Activated CD4-positive, alpha-beta T cell treated with anti-CD3 and anti-CD28 coated beads, Interleukin-2, amount 50 U/mL, for 4 hours (primary cell): Measurements from ENCODE around the gene KIFC3.

ENCODE experiments used
- DNase-seq, 2 experiments: peaks; one replicate each; pipeline ENCODE4 v3.0.0-alpha.2; 2020

KIFC3 gene

DNA sequence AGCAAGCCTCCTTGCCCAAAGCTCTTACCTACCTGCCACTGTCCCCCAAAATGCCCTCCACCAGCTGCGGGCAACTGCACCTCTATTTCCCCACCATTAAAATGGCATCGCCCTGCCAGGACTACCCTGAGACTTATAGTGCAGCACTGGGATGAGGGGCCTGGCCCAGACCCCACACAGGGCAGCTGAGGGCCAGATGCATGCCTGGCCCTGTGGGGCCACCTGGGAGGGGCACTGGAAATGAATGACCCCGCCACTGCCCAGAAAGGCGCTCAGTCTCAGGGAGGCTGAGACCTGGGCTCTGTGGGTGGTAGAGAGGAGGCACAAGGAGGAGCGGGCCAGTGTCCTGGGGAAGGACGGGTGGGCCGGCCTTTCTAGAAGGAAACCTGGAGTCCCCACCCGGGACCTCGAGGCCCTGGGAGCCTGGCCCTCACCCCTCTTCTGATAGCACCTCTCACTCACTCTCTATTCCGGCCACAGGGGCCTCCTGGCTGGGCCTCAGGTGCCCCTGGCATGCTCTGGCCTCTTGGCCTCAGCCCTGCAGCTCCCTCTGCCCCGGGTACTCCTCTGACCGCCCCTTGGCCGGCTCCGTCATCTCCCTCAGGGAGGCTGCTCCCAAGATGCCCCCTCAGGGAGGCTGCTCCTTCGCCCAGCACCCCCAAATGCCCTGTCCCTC lies 39.8 kb downstream of the KIFC3 start:
- no peak for DNase-seq

DNA sequence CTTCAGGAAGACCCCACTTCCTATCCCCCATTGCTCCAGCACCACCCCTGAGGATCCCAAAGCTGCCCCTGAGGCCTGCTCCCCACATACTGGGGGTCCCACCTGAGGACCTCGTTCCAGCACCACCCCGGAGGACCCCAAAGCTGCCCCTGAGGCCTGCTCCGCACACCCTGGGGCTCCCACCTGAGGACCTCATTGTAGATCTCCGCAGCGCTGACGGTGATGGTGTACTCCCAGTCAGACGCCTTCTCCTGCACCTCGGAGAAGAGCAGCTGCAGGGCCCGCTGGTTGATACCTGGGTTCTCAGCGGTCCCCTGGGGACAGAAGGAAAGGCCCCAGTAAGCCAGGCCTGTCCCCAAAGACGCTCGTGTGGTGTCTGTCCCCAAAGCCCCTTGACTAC lies 40.3 kb downstream of the KIFC3 start:
- DNase-seq, result no peak

DNA sequence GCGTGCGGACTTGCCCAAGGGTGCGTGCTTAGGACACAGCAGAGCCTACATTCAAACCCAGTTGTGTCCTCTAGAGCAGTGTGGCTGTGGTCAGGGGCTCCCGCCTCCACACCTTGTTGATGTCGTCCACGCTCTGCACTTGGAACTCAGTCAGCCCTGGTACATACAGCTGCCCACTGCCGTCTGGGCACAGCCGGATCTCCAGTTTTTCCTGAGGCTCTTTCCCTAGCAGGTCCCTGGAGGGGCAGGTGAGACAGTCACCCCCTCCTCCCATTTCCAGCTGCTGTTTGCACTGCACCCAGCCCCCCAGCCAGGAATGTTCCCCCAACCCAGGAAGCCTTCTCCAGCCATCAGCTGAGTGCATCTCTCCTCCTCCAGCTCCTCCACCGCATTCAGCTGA lies 41.0 kb downstream of the KIFC3 start:
- DNase-seq, result no peak

DNA sequence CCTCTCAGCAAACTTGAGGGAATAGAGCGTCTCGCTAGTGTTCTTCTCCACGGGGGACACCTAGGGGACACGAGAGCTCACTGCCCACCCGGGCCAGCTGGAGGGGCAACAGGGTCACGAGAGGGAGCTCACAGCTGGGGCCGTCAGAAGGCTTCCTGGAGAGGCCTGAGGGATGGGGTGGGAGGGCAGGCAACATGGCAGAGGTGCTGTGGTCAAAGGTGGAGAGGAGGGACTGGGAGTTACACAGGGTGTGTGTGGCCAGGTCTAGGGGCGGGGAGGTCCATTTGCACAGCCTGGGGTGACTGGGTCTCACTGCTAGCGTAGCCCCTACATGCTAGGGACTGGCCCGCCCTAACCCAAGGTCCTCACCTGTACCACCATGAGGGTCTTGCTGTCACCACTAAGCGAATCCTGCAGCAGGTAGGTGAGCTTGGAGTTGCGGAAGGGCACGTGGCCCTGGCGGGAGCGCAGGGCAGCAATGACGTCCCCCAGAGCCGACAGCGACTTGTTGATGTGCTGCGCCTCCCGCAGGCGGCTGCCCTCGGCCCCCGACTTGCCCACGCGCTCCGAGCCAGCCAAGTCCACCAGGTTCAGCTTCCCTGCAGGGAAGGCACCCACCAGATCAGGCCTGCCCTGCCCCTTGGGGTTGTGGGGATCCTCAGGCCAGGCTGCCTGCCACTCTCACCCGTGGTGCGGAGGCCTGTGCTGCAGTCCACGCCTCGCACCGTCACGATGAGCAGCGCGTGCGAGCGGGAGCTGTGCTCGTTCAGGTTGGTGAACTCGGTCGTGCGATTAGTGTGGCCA lies 41.7 kb downstream of the KIFC3 start:
- DNase-seq, result no peak

DNA sequence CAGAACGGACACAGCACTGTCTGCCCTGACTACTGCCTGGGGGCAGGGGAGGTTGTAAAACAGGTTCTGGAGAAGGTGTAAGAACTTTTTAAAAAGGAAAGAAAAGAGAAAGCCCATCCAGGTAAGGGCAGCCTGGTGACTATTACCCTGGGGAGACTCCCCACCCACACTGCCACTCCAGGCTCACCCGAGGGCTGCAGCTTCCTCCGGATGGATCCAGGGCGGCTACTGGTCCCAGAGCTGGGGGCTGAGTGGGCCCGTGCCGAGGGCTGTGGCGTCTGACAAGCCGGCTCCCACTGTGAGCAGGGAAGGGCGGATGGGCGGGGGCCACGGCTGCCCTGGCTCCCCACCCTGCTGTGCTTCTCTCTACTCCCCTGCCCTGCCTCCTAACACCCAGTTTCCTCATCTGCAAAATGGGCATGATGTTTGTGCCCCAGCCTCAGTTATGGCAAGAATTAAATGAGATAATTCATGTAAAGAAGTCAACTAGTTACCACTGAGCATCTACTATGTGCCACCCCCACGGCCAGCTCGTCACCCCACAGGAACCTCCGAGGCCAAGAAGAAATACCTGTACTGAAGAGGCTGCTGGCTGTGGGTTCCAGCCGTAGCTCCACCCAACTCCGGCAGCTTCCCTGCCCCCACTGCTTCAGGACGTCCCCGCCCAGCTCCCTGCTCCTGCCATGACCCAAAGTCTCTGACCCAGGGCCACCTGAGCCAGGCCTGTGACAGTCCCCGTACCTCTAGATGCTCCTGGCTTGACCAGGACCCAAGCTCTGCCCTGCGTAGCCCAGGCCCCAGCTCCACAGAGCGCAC lies 42.5 kb downstream of the KIFC3 start:
- DNase-seq, result no peak

DNA sequence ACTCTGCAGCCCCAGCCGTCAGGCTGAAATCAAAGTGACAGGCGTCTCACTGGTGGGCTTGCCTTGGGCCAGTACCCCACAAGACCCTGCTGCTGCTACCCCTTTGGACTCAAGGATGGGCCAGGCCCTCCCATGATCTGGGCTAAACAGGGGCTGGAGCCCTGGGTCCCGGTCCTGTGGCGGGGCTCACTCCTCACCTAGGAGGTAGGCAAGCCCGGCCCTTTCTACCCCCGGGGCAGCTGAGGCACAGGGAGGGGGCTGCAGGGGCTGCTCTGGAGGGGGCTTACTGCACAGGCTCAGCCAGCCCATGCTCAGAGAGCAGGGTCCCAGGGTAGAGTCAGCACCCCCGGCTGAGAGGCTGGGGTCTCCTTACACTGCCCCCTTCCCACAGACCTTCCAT lies 43.2 kb downstream of the KIFC3 start:
- DNase-seq, result no peak

DNA sequence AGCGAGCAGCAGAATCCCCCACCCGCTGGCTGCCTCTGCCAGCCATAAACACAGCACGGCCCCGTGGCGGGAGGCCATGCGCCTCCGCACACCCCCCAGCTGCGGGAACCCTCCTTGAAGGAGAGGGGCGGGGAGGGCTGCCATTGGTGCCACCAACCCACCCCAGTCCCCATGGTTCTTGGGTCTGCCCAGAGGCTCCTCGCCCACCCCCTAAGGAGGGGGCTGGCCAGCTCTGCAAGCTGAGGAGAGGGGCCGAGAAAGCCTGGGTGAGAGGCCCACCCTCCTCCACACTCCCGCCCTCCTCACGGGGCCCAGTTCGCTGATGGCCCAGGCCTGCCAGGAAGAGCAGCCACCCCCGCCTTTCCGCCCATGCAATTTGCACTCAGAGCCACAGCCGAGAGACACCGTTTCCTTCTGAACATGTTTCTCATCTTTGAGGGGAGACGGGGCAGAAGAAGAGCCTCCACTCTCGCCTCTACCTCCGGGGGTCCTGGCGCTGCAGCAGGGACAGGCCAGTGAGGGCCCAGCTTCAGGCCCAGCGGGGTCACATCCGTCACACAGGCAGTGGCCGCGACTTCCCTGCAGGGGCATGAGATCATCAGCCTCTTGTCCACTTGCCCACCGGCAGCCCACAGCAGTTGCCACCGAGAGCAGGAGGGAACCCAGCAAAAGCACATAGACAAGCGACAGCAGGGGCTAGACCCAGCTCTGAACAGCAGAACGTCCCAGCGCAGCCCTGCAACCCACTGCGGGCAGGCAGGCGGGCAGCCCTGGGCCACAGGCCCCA lies 43.8 kb downstream of the KIFC3 start:
- DNase-seq, result no peak

DNA sequence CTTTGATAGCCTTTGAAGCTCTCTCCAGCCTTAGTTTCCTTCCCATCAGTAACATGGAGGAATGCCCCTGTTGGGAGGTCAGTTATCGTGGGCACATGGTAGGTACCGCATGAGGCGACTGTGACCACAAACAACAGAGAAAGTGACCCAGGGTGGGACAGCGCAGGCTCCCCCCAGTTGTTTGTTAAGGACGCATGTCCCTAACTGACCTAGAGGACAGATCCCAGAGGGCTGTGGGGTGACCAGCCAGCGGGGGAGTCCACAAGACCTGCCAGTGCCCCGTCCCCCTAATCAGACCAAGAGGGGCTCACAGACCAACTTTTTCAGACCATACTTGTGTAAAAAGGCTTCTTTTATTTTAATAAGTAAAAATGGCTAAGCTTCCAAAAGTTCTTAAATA lies 44.4 kb downstream of the KIFC3 start:
- DNase-seq, result no peak

DNA sequence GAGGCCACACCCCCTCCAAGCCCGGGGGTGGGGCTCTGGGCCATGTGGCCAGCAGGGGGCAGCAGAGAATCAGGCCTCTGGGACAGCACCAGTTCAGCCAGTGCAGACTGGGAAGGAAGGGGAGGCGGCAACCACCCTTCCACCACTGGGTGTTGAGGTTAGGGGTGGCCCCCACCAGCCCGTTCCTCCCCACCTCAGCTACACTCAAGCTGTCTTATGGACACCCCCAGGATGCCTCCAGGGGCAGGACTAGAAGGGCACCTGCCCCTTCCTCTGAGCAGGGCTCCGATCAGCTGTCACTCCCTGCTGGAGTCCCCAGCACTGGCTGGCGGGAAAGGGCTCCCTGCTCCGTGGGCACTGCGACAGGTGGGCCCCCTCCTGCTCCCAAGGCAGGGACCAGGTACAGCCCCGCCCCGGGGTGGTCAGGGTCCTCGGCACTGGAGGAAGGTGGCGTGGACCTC lies 44.9 kb downstream of the KIFC3 start:
- DNase-seq, result peak; percentile 83 to 87

DNA sequence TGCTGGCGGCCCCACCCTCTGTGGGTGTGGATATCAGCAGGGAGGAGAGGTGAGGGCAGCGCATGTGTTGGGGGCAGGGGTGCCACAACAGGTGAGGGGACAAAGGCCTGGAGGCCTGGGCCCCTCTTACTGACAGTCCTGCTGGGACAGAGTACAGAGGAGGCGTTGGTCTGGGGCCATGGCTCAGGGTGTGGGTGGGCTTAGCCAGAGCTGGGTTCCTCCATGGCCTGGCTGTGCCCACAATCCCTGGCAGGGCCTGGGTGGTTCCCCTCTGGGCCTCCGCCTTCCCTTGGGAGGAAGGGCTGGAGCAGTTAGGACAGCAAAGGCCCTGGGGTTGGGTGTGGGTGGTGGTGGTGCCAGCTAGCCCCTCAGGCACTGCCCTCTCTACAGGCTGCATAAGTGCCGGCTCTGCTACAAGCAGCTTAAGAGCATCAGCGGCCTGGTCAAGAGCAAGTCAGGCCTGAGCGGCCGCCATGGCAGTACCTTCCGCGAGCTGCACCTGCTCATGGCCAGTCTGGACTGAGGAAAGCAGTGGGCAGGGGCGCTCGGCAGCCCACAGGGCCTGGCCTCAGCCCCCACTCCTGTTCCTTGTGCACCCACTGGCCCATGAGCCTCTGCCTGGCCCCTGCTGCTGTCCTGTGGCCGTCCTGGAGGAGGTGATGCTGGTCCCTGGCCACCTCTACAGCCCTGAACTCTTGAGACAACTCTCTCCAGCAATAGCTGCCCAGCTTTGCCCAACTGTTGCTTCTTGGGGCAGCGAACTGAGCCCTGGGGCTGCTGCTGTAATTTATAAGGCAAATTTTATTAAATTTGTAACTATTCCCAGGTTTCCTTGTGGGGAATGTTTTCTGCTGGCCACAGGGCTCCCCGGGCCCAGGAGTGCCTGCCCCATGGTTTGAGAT lies 45.6 kb downstream of the KIFC3 start:
- DNase-seq, result no peak

DNA sequence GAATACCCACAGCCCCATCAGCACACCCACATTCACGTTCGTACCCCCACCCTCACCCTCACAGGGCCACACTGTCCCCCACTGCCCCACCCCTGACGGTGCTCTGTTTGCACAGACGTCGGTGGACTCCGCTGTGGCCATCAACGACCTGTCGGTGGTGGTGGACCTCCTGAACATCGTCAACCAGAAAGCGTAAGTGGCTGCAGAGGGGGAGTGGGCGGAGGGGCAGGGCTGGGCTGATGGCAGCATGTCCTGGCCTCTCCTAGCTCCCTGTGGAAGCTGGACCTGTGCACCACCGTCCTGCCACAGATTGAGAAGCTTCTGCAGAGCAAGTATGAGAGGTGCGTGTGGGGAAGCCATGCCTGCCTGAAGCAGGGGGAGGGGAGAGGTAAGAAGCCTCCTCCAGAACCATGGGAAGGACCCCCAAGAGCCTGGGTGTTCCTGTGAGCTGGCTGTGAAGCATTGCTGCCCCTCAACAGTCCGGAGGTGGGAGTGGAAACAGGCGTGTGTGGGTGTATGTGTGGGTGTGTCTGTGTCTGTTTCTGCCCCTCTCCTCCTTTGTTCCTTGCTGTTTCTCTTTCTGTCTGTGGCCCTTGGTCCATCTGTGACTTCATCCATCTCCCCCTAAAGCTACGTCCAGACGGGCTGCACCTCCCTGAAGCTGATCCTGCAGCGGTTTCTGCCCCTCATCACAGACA lies 46.4 kb downstream of the KIFC3 start:
- no peak for DNase-seq

DNA sequence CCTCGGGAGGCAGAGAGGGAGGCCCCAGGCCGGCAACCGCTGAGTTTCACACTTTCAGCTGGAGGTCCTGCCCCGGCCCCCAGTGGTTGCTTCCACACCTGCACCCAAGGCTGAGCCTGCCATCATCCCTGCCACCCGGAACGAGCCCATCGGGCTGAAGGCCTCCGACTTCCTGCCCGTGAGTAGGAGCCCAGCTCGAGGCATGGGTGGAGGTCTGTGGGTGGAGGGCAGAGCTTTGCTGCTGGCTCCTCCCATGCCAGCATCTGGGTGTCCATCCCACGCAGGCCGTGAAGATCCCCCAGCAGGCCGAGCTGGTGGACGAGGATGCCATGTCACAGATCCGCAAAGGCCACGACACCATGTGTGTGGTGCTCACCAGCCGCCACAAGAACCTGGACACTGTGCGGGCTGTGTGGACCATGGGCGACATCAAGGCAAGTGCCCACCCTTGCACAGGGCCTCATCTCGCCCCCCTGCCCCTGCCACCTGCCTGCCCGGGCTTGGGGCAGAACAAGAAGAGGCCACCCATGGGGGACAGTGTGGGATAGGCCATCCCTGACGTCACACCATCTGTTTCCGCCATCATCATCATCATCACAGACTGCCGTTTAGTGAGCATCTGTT lies 47.1 kb downstream of the KIFC3 start:
- DNase-seq, result no peak

DNA sequence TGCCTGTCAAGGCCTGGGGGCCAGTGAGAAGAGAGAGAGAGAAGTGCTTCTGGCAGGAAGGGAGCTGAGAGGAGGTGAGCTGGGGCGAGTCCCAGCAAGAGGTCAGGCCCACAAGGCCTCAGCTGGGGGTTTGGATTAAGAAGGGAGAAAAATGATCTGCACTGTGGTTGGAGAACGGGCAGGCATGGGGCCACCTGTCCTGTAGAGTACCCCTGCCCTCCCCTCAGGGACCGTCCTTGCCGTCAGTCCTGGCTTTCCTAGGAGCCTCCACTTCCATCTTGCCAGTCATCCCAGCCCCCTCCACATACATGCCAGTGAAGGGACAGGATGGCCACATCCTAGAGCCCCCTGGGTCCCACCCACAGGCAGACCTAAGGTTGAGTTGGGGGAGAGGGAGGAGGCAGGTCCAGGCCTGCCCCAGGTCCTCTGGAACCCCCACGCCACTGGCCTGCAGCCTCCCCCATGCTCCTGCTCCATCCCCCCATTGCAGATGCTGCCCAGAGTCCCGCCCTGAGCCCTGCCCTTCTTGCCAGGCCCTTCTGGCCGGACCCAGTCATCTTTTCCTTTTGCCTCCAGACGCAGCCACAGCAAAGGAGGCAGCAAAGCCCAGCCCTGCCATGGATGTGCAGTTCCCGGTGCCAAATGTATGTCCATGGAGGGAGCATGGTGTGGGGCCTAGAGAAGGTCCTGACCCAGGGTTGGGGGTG lies 47.8 kb downstream of the KIFC3 start:
- DNase-seq, result no peak

DNA sequence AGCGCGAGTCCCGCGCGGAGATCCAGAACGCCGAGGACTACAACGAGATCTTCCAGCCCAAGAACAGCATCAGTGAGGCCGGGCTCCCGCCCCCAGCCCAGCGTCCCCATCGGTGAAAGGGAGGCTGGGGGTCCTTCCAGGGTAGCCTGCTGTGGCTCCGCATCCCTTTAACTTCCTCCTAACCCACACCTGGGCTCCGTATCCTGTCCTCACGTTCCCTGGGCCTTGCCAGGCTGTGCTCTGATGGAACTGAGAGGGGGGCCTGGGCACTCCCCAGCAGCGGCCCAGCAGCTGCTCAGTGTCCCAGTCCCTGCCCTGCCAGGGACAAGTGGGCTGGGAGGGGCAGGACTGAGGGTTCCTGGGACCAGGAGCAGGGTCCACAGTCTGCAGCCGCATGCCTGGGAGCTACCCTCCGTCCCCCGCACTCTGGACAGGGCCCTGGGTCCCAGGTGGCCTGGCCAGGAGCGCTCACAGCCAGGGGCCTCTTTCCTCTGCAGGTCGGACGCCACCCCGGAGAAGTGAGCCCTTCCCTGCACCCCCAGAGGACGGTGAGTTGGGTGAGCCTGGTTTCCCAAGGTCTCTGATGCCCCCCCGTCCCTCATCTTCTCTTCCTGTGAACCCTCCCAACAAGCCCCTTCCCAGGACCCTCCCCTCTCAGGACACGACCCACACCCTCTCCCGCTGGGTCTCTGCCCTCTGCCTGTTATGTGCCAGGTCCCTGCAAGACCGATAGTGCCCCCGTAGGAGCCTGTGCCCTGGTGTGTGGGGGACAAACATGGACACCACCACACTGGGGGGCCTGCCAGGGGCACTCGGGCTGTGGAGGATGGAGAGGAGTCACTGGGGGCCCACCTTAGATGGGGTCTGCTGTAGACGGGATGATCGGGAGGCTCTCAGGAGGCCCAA lies 48.6 kb downstream of the KIFC3 start:
- DNase-seq, result no peak

DNA sequence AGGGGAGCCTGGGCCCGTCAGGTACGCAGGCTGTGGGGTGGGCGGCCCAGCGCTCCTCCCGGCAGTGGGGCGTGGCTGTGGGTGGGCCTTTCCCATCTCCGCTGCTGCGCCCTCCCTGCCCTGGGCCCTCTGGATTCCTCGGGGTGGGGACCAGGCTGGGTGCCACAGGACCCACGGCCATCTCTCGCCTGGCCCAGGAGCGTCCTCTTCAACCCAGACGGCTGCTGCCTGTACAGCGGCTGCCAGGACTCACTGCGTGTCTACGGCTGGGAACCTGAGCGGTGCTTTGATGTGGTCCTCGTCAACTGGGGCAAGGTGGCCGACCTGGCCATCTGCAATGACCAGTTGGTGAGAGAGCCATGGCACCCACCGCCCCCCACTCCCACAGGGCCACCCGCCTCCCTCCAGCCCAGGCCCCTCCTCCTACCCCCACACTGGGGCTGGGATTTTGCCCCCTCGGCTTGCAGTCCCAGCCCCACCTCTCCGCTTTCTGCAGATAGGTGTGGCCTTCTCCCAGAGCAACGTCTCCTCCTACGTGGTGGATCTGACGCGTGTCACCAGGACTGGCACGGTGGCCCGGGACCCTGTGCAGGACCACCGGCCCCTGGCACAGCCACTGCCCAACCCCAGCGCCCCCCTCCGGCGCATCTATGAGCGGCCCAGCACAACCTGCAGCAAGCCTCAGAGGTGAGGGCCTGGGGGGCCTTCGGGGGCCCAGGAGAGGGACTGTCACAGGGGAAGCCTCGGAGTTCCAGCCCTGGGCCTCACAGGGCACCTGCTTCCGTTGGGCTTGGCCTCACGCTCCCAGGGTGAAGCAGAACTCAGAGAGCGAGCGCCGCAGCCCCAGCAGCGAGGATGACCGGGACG lies 49.5 kb downstream of the KIFC3 start:
- no peak for DNase-seq

DNA sequence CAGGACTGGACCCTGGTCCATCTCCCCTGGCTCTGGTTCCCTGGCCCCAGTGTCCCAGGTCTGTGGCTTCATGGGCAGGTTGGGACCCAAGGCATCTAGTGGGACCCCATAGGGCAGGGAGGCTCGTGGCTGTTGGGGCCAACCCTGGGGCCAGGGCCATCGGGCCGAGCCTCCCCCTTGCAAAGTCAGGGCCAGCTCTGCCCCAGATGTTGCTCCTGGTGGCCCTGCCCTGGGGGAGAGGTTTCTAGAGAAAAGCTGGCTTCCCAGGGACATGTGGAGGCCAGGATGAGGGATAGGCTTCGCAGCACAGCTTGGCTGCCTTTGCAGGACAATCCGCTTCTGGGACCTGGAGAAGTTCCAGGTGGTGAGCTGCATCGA lies 50.1 kb downstream of the KIFC3 start:
- DNase-seq, result no peak

DNA sequence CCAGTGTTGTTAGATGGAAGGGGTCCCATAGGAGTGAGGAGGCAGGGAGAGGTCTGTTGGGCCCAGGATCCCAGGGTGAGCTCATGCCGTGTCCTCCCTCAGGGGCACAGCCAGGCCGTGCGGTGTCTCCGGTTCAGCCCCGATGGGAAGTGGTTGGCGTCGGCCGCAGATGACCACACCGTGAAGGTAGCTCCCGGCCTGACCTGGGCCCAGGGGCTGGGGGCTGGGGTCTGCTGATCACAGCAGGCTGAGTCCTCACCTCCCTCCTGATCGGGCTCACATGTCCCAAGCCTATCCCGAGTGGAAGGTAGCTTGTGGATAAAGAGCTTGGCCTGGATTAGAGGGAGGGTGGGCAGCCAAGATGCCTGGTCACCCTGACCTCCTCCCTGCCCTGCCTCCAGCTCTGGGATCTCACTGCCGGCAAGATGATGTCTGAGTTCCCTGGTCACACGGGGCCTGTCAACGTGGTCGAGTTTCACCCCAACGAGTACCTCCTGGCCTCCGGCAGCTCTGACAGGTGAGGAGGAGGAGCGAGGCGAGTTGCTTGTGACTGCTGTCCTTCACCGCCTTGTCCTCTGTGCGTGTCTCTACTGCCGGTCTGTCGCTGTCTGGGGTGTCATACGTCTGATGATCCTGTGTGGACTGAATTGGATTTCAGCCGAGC lies 50.6 kb downstream of the KIFC3 start:
- no peak for DNase-seq
